K562 treated with DMSO at 1 percent for 4 hours (cell line): ENCODE data around the gene GIMAP1. TPM values are rescaled to one million over a fixed set of nuclear protein-coding genes. Genes with fewer than 3 reads are reported as not detected.

Source experiments
- total RNA-seq: library from RNA; unstranded; fragments of 300-600 nt; gene quantifications from 2 replicates; pipeline ENCODE4 v1.2.3, GENCODE V29; 2022; ENCODE audit not compliant: insufficient read depth

Gene GIMAP1
- not detected in 2 replicates for total RNA-seq

GRCh38 chr7:150716368-150716767 is at the start of gene GIMAP1:
TSS of gene GIMAP1 (plus strand) at chr7:150716613. CDS start at chr7:150719048, 2,435 bp downstream.

GRCh38 chr7:150685219-150686029 is 31.0 kb upstream of the GIMAP1 start, which contains the start of gene GIMAP2:
TSS of gene GIMAP2 (plus strand) at chr7:150685706. CDS start at chr7:150687060, 1,354 bp downstream.

GRCh38 chr7:150737265-150738055 is 21.0 kb downstream of the GIMAP1 start, which contains the start of gene GIMAP5:
TSS of gene GIMAP5 (plus strand) at chr7:150737418. CDS start at chr7:150740885, 3,467 bp downstream.

Other genes starting within 250 kb of the GIMAP1 start
- not detected in 2 replicates for gene GIMAP7, start 201.7 kb upstream of the GIMAP1 start, total RNA-seq
- gene GIMAP4, start 149.2 kb upstream of the GIMAP1 start, total RNA-seq, result not detected in 2 replicates
- gene GIMAP6, start 84.2 kb upstream of the GIMAP1 start, total RNA-seq, result 0.17 TPM in 1 of 2 replicates, not detected in the other
- 2.2 and 3.3 TPM in 2 replicates for gene GIMAP2, start 30.9 kb upstream of the GIMAP1 start, total RNA-seq
- 0.55 and 0.70 TPM in 2 replicates for gene GIMAP5, start 20.8 kb downstream of the GIMAP1 start, total RNA-seq
- 1.2 TPM in 1 of 2 replicates, not detected in the other for gene TMEM176B, start 83.8 kb downstream of the GIMAP1 start, total RNA-seq
- gene TMEM176A, start 84.2 kb downstream of the GIMAP1 start, total RNA-seq, result 0.84 and 1.2 TPM in 2 replicates
- not detected in 2 replicates for gene AOC1, start 135.9 kb downstream of the GIMAP1 start, total RNA-seq